HCT116 (cell line): ENCODE measurements around the gene UBE3D. TPM values are rescaled to one million over a fixed set of nuclear protein-coding genes. Genes with fewer than 3 reads are reported as not detected.

Experiments used
- ATAC-seq: fragments of 200-7000 bp; cut with Tn5 transposase; 2 replicates; pipeline ENCODE4 v1.9.1; 2020; ENCODE audit warnings: mild to moderate bottlenecking, moderate library complexity
- BruUV-seq: library from RNA; stranded (reverse); fragments of 400-500 nt; replicated peaks from 2 replicates; lab custom pipeline; 2021; lab: Mats Ljungman, UMichigan
- CTCF ChIA-PET: fragments of 300-600 bp; sonication (Branson Sonifier 250); formaldehyde crosslinking; loops from one replicate; lab custom pipeline; 2021; ENCODE audit warnings: antibody characterized with exemption; lab: Charles Lee
- POLR2A ChIA-PET: fragments of 300-600, 350-600 bp; sonication (Branson Sonifier 250); formaldehyde crosslinking; loops from one replicate; lab custom pipeline; 2021; ENCODE audit warnings: antibody characterized with exemption; lab: Charles Lee
- RAD21 ChIA-PET, 2 experiments: fragments of 300-600 bp; sonication (Branson Sonifier 250); formaldehyde crosslinking; loops; one replicate each; lab custom pipeline; 2023; ENCODE audit warnings: low total read pairs in 2 of 2; ENCODE audit not compliant: uncharacterized antibody in 2 of 2, unreplicated experiment in 2 of 2, low non-redundant PET in 1 of 2; lab: Charles Lee
- DNase-seq: peaks from one replicate; pipeline ENCODE4 v3.0.0-alpha.2; 2010; ENCODE audit warnings: low read depth, low spot score
- H2AFZ ChIP-seq: fragments of 200-600 bp; shearing (Covaris generic), sonication (generic); 2 replicates; pipeline ENCODE4 v1.6.1; 2017; ENCODE audit warnings: low read depth, mixed run types, mixed read lengths, antibody characterized with exemption, low read length; ENCODE audit not compliant: poor library complexity, severe bottlenecking
- H3K27ac ChIP-seq: 2 replicates; pipeline ENCODE4 v1.5.1; 2012; ENCODE audit warnings: low read depth, low read length
- H3K27me3 ChIP-seq: fragments of 200-600 bp; sonication (generic); 2 replicates; pipeline ENCODE4 v1.6.1; 2016; ENCODE audit warnings: mixed run types, low read length, mixed read lengths; ENCODE audit not compliant: insufficient read depth
- H3K36me3 ChIP-seq, 2 experiments: fragments of 200-500 bp in 1 of 2; fragments of 200-600 bp in 1 of 2; sonication (Bioruptor generic) in 1 of 2; sonication (generic) in 1 of 2; 2 replicates each; pipeline versions ENCODE4 v1.5.1 to v1.6.1; 2014 to 2016; ENCODE audit warnings: low read length in 2 of 2, inconsistent platforms in 1 of 2, mixed read lengths in 1 of 2, mixed run types in 1 of 2; ENCODE audit not compliant: insufficient read depth in 2 of 2, control insufficient read depth in 1 of 2
- H3K4me1 ChIP-seq, 2 experiments: fragments of 200-600 bp in 1 of 2; sonication (generic) in 1 of 2; 2 replicates each; pipeline versions ENCODE4 v1.5.1 to v1.6.1; 2012 to 2017; ENCODE audit warnings: low read length in 2 of 2, inconsistent platforms in 1 of 2, mild to moderate bottlenecking in 1 of 2, mixed read lengths in 1 of 2, mixed run types in 1 of 2, moderate library complexity in 1 of 2; ENCODE audit not compliant: insufficient read depth in 2 of 2, control insufficient read depth in 1 of 2
- H3K4me2 ChIP-seq: fragments of 200-600 bp; sonication (generic); 2 replicates; pipeline ENCODE4 v1.6.1; 2017; ENCODE audit warnings: mixed run types, low read length, mixed read lengths
- H3K4me3 ChIP-seq, 2 experiments: fragments of 200-600 bp in 1 of 2; sonication (generic) in 1 of 2; replicated peaks in 1 of 2; 2 replicates each; pipeline ENCODE4 v1.5.1; 2011 to 2016; ENCODE audit warnings: low read length in 2 of 2, control low read depth in 1 of 2, low read depth in 1 of 2, mild to moderate bottlenecking in 1 of 2, mixed read lengths in 1 of 2, mixed run types in 1 of 2
- H3K79me2 ChIP-seq: fragments of 200-600 bp; sonication (generic); 2 replicates; pipeline ENCODE4 v1.6.1; 2017; ENCODE audit warnings: mild to moderate bottlenecking, mixed run types, low read length, moderate library complexity, mixed read lengths; ENCODE audit not compliant: insufficient read depth
- H3K9ac ChIP-seq: fragments of 200-600 bp; sonication (generic); 2 replicates; pipeline ENCODE4 v1.6.1; 2016; ENCODE audit warnings: low read length, mixed read lengths
- H3K9me2 ChIP-seq: fragments of 200-600 bp; sonication (generic), shearing (Covaris generic); 2 replicates; pipeline ENCODE4 v1.6.1; 2017; ENCODE audit warnings: mixed run types, mild to moderate bottlenecking, moderate library complexity; ENCODE audit not compliant: insufficient read depth
- H3K9me3 ChIP-seq, 2 experiments: fragments of 200-500 bp in 1 of 2; fragments of 200-600 bp in 1 of 2; sonication (Bioruptor generic) in 1 of 2; sonication (generic) in 1 of 2; 2 replicates each; pipeline ENCODE4 v1.6.1; 2014 to 2017; ENCODE audit warnings: low read length in 2 of 2, mixed read lengths in 2 of 2, inconsistent platforms in 1 of 2, low read depth in 1 of 2, mild to moderate bottlenecking in 1 of 2, mixed run types in 1 of 2, moderate library complexity in 1 of 2; ENCODE audit not compliant: control insufficient read depth in 1 of 2, insufficient read depth in 1 of 2
- H4K20me1 ChIP-seq: fragments of 200-600 bp; sonication (generic), shearing (Covaris generic); 2 replicates; pipeline ENCODE4 v1.6.1; 2017; ENCODE audit warnings: mixed run types, mild to moderate bottlenecking, moderate library complexity; ENCODE audit not compliant: insufficient read depth
- EGR1 ChIP-seq: IDR thresholded peaks from 2 replicates; pipeline ENCODE4 v1.6.1; 2012; ENCODE audit warnings: low read depth
- EZH2 ChIP-seq: fragments of 200-600 bp; sonication (generic); IDR thresholded peaks from 2 replicates; pipeline ENCODE4 v1.6.1; 2017; ENCODE audit warnings: antibody characterized with exemption, mixed run types
- POLR2A ChIP-seq: IDR thresholded peaks from 2 replicates; pipeline ENCODE4 v1.7.0; 2011; ENCODE audit warnings: borderline replicate concordance; ENCODE audit not compliant: insufficient read depth, insufficient read length; ENCODE audit errors: extremely low read depth
- POLR2AphosphoS5 ChIP-seq: IDR thresholded peaks from 2 replicates; pipeline ENCODE4 v1.6.1; 2011; ENCODE audit warnings: mild to moderate bottlenecking, low read depth, low read length, moderate library complexity
- RAD21 ChIP-seq: IDR thresholded peaks from 2 replicates; pipeline ENCODE4 v1.6.1; 2012; ENCODE audit warnings: low read depth, mild to moderate bottlenecking
- TCF7L2 ChIP-seq: IDR thresholded peaks from 2 replicates; pipeline ENCODE4 v1.7.0; 2011; ENCODE audit warnings: borderline replicate concordance, inconsistent platforms; ENCODE audit not compliant: insufficient read depth, insufficient read length; ENCODE audit errors: extremely low read depth
- intact Hi-C: fragments of 100-400 bp; cut with micrococcal nuclease; formaldehyde crosslinking; loops from 2 replicates; pipeline ENCODE4 v1.10.0; 2022
- total RNA-seq: library from RNA; stranded (reverse); gene quantifications from one replicate; pipeline ENCODE4 v1.2.1, GENCODE V29; 2021; ENCODE audit not compliant: unreplicated experiment
- TF ChIP-seq, protein P1 (sequence below): IDR thresholded peaks from 2 replicates; pipeline ENCODE4 v1.6.1; 2012
- TF ChIP-seq, protein P2 (sequence below): IDR thresholded peaks from 2 replicates; pipeline ENCODE4 v1.6.1; 2011; ENCODE audit warnings: mild to moderate bottlenecking, low read length, moderate library complexity; ENCODE audit not compliant: insufficient replicate concordance; ENCODE audit errors: extremely low read depth
- TF ChIP-seq, protein P3 (sequence below): IDR thresholded peaks from 2 replicates; pipeline ENCODE4 v1.6.1; 2012

The UBE3D gene
- total RNA-seq, 1 experiment from 2014 or later, result 9.0 TPM

- POLR2A ChIA-PET, result no interaction called here
Observed at GRCh38 chr6:82989736-82990290, 75.8 kb downstream of the UBE3D start.

More at GRCh38 chr6:82989736-82990290, 75.8 kb downstream of the UBE3D start:
- TF ChIP-seq EGR1 (no peak), POLR2A (no peak), EZH2 (no peak), RAD21 (no peak), POLR2AphosphoS5 (no peak), TCF7L2 (no peak)
- TF ChIP-seq, protein P1, sequence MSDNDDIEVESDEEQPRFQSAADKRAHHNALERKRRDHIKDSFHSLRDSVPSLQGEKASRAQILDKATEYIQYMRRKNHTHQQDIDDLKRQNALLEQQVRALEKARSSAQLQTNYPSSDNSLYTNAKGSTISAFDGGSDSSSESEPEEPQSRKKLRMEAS, result no peak
- TF ChIP-seq, protein P2, sequence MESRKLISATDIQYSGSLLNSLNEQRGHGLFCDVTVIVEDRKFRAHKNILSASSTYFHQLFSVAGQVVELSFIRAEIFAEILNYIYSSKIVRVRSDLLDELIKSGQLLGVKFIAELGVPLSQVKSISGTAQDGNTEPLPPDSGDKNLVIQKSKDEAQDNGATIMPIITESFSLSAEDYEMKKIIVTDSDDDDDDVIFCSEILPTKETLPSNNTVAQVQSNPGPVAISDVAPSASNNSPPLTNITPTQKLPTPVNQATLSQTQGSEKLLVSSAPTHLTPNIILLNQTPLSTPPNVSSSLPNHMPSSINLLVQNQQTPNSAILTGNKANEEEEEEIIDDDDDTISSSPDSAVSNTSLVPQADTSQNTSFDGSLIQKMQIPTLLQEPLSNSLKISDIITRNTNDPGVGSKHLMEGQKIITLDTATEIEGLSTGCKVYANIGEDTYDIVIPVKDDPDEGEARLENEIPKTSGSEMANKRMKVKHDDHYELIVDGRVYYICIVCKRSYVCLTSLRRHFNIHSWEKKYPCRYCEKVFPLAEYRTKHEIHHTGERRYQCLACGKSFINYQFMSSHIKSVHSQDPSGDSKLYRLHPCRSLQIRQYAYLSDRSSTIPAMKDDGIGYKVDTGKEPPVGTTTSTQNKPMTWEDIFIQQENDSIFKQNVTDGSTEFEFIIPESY, result no peak
- TF ChIP-seq, protein P3, sequence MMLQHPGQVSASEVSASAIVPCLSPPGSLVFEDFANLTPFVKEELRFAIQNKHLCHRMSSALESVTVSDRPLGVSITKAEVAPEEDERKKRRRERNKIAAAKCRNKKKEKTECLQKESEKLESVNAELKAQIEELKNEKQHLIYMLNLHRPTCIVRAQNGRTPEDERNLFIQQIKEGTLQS, result no peak
- H3K79me2 ChIP-seq, result no peaks in the 10 kb centered on the region
- CTCF ChIA-PET, result no interaction called here
- H3K4me2 ChIP-seq, result no peak overlapping the region
- no TSS peak for BruUV-seq
- no peaks in the 10 kb centered on the region for H3K36me3 ChIP-seq
- no peaks in the 10 kb centered on the region for H3K9me3 ChIP-seq
- DNase-seq (no peak), ATAC-seq (no peak)
- no peak overlapping the region for H3K27ac ChIP-seq
- no peak overlapping the region for H2AFZ ChIP-seq
- no peaks in the 10 kb centered on the region for H4K20me1 ChIP-seq
- H3K27me3 ChIP-seq, result no peaks in the 10 kb centered on the region
- intact Hi-C loops, result no loop called here
- RAD21 ChIA-PET, result no interaction called here
- H3K4me3 ChIP-seq, result no peak overlapping the region
- no peak overlapping the region for H3K9ac ChIP-seq
- no peaks in the 10 kb centered on the region for H3K9me2 ChIP-seq
- peaks cover 2 to 8% of the 10 kb centered on the region in 2 experiments; a peak in 3 of 4 replicates for H3K4me1 ChIP-seq
